HK-2 (cell line): ENCODE data around the gene YPEL3.
"Not testable (repeated sequence)": the region's sequence is repeated elsewhere in the genome, so short reads cannot be mapped to it uniquely, and the experiment has no call there.

Experiments used
- DNase-seq: peaks from one replicate; pipeline ENCODE4 v3.0.0-alpha.2; 2018; ENCODE audit not compliant: unreplicated experiment

Gene YPEL3

GRCh38 chr16:30116291-30117207 lies 20.5 kb upstream of the YPEL3 start:
- no peak for DNase-seq

DNA sequence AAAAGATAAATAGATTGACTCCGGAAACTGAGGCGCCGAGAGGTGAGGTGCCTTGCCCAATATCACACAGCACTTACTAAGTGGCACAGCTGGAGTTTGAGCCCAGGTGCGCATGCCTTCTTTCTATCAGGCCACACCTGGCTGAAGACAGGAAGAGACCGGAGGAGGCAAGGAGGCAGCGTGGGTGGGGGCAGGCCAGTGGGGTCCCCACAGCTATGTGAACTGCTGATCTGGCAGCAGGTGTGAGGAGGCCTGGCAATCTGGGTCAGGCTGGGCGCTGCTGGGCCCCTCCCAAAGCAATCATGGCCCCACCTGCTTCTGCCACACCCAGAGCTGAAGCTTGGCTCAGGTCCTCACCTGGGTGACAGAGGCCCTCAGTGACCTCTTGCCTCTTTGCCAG lies 19.2 kb upstream of the YPEL3 start:
- no peak for DNase-seq

DNA sequence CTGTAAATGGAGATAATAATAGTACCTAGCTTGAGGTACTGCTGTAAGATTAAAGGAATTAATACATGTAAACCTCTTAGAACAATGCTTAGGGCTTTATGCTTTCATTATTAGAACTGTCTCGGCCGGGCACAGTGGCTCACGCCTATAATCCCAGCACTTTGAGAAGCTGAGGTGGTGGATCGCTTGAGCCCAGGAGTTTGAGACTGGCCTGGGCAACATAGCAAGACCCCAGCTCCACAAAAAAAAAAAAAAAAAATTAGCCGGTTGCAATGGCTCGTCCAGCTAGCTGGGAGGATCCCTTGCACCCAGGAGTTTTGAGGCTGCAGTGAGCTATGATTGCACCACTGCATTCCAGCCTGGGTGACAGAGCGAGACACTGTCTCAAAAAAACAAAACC lies 18.8 kb upstream of the YPEL3 start:
- not testable (repeated sequence) for DNase-seq

DNA sequence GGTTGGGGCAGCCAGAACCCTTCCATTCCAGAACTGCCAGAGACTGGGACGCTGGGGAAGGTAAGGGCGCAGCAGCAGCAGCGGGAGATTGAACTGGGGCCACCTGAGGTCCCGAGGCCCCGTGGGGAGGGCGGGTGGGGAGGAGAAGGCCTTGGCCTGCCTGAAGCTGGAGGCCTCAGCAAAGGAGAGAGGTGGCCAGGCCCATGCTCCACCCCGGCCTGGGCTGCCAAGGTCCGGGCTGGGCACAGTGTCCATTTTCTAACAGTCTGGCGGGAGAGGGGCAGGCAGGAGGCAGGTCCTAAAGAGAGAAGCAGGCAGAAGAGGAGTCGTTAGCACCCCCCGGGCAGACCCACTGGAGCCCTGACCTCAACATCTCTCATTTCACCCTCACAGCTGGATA lies 18.4 kb upstream of the YPEL3 start:
- no peak for DNase-seq

DNA sequence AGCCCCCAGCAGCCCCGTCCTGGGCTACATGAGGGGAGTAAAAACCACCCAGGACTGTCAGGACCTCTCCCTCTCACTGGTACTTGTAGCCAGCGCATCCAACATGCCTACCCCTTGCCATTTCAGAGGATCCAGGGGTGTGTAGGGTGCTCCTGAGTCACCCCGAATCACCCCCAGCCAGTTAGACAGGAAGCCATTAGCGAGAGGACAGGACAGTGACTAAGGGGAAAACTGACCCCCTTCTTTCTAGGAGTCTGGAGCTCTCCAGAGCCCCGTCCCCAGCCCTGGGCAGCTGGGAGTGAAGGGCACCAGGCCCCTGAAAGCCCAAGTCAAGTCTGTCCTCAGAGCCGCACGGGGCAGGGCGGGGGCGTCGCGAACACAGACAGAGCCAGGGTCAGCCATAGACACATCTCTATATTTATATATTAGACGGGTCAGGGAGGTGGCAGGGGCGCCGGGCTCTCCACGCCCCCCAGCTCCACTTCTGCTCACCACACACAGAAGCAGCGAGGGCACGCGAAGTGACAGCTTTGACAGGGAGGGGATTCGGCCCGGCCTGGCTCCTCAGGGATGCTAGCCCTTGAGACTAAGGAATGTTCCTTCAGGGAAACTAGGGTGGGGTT lies 17.8 kb upstream of the YPEL3 start:
- DNase-seq, result no peak

GRCh38 chr16:30113031-30113710 lies 17.2 kb upstream of the YPEL3 start, which contains the start of gene GDPD3:
GDPD3 (minus strand) TSS chr16:30113537; CDS start chr16:30113478, 59 bp downstream.
- DNase-seq, result no peak

GRCh38 chr16:30112197-30113030 lies 16.4 kb upstream of the YPEL3 start:
- no peak for DNase-seq

DNA sequence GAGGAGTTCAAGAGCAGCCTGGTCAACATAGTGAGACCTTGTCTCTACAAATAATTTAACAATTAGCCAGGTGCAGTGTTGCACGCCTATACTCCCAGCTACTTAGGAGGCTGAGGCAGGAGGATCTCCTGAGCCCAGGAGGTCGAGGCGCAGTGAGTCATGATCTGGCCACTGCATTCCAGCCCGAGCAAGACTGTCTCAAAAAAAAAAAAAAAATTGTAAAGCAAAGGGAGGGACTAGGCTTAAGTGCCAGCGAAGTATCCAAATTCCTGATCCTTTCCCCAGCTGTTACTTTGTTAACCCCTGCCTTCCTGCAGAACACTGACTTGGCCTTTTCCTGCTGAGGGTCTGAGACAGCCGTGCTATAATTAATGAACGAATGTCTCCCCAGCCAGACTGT lies 14.6 kb upstream of the YPEL3 start:
- DNase-seq, result no peak

GRCh38 chr16:30108059-30108850 lies 12.2 kb upstream of the YPEL3 start:
- no peak for DNase-seq

- DNase-seq, result no peak
Observed at GRCh38 chr16:30104492-30104891, 8.5 kb upstream of the YPEL3 start.

GRCh38 chr16:30104090-30104489 lies 8.1 kb upstream of the YPEL3 start:
- no peak for DNase-seq

- no peak for DNase-seq
Observed at GRCh38 chr16:30096862-30097563, 1.0 kb upstream of the YPEL3 start.

DNA sequence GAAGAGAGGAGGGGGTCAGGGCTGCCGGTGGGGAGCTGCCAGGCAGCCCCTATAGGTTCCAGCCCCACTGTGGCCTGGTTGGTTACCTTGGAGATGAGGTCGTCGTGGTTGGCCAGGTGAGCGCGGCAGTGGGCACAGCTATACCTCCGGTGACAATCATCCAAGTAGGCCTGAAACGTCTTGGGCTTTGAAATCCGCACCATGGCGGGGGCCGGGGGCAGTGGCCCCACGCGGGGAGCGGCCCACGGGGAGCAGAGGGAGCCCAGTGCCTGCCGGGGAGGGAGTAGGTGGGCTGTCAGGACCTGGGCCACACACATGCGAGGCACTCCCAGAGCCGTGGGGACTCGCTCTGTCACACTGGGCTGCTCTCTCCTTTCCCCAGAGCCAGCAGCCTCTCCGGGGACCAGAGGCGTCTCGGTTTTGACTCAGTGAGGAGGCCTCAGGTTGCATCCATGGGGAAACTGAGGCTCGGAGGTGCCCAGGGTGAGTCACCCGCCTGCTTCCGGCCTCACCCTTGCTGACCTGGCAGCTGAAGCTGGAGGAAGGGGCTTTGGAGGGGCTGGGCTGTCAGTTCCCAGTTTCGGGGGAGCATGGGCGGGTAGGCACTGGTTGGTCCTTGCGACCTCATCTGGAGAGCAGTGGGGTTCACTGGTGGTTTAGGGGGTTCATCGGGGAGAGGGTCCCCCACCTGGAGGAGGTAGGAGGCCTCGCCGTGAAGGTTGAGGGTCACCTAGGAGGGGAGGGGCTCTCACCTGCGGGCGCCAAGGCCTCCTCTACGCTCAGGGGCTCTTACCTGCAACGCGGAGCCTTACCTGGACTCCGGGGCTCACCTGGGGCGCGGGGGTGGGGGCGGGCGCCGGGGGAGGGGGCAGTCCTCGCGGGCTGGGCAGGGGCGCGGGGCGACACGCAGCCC lies 591 bp downstream of the YPEL3 start:
- no peak for DNase-seq

DNA sequence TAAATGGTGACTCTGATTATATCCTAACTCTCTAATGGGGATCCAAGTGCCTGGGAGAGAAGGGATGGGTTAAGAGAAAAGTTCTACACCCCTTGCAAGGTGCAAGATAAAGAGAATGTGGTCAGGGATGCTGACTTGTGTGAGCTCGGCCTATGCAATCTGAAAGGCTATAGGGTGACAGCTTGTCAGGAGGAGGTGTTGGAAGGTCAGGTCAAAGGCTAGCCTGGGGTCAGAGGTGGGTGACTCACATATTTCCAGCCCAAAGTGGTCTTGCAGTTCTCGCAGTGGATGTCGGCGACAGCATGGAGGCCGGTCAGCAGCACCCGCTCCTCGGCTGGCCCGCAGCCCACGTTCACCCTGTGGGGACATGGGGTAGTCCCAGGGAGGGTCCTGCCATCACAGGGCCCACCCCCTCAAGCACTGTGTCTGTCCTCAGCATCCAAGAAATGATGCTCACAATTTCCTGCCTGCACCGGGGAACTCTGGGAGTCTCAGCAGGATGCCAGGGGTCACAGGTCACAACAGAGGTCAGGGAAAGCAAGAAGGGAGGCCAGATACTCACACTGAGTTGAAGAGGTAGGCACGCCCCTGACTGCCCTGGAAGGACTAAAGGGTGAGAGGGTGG lies 1.4 kb downstream of the YPEL3 start:
- DNase-seq, result no peak

DNA sequence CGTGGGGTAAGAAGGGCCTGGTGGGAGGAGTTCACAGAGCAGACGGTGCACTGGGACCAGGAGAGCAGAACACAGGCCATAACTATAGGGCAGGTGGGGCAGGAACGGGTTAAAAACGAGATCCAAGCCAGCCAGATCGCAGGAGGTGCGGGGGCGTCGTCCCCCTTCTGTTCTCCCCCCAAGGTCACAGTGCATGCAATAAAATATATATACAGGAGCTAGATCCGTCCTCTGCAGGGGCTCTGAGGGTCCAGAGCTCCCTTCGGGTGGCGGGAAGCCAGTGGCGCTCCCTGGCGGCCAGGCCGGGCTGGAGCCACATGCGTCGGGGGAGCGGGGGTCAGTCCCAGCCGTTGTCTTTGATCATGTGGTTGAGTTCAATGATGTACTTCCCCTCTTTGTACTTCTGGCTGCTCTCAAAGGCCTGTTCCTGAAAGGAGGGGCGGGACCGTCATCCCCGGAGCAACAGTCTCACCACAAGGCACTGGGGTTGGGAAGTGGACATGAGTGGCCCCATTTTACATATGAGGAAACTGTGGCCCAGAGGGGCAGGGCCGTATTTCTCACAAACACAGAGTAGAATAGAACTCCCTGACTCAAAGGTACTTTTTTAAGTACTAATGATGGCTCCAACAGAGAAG lies 3.5 kb downstream of the YPEL3 start:
- no peak for DNase-seq

DNA sequence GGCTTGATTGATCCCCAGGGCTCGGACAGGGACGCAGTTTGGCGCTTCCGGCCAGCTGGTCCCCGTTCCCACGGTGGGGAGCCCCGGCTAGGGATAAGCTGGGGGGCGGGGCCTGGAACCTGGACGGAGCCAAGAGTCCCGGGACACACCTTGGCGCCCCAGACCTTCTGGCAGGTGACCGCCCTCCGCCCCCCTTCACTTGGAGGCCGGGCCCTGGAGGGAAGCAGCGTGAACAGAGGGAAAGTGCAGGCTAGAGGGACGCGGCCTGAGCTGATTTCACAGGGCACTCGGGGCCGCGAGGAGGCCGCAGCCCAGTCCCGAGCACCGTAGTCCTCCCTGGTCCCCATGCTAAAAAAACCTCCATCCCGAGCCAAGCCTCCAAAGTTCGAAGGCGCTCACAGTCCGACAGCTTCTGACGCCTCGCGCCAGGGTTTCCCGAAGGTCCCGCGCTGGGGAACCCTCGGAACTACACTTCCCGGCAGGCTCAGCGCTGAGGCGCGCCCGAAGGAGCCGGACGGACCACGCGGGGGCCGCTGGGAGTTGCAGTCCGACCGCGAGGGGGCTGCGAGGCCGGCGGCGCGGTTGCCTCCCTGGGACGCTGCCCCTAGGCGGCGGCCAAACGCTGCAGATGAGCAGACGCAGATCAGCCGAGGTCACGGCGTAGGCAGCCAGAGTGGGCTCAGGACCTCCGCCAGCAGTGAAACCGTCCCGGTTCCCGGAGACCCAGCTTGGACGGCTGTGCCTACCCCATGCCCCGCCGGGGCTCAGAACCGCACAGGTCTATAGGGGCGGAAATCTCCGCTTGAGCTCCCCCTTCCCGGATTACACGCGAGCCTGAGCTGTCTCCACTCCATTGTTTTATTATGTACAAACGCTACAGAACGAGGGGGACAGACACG lies 4.3 kb downstream of the YPEL3 start, which contains the start of gene TBX6:
TBX6 (minus strand) TSS at position 451 of the 899 bp plus-strand sequence. CDS start 731 bp downstream, outside the sequence.
- peak; percentile 86 for DNase-seq
